ENCODE measurements around the gene SEC31B. TPM values are rescaled to one million over a fixed set of nuclear protein-coding genes. Genes with fewer than 3 reads are reported as not detected.

Gene SEC31B
- total and polyA plus RNA-seq, 8 donors = 8.8 to 27.6 (median 22.8) TPM

DNA sequence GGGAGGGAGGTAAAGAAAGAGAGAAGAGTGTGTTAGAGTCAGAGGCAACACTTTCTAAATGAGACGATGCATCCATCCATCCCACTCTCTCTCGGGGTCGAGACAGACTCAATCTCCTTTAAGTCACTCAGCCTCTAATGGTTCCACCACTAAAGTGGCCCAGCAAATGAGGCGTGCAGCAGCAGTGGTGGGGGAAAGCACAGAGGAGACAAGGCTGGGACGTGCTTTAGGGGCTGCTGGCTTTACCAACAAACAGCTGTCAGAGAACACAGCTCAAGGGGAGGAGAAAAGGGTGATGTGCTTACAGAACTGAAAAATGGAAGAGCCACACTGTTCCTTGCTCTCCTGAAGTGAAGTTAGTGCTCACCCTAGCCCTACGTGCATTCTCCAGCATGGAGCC, 4.5 kb upstream of the SEC31B start:
- Histone ChIP-seq H3K9me3 (no peaks in the 10 kb centered on the region), H3K4me1 (peaks cover 9 to 25% of the 10 kb centered on the region in 2 donors), H3K27me3 (peaks cover 0 to 10% of the 10 kb centered on the region in 2 donors), H3K4me3 (no peak overlapping the region), H3K36me3 (peaks cover 0 to 56% of the 10 kb centered on the region in 2 donors), H3K27ac (no peak overlapping the region)
- DNase-seq (no peak), ATAC-seq (no peak)
- intact Hi-C loops (cut with DNase I) = no loop called here
- TF ChIP-seq, protein P1, sequence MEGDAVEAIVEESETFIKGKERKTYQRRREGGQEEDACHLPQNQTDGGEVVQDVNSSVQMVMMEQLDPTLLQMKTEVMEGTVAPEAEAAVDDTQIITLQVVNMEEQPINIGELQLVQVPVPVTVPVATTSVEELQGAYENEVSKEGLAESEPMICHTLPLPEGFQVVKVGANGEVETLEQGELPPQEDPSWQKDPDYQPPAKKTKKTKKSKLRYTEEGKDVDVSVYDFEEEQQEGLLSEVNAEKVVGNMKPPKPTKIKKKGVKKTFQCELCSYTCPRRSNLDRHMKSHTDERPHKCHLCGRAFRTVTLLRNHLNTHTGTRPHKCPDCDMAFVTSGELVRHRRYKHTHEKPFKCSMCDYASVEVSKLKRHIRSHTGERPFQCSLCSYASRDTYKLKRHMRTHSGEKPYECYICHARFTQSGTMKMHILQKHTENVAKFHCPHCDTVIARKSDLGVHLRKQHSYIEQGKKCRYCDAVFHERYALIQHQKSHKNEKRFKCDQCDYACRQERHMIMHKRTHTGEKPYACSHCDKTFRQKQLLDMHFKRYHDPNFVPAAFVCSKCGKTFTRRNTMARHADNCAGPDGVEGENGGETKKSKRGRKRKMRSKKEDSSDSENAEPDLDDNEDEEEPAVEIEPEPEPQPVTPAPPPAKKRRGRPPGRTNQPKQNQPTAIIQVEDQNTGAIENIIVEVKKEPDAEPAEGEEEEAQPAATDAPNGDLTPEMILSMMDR (IDR thresholded peaks at IDR 0.05) = no peak

DNA sequence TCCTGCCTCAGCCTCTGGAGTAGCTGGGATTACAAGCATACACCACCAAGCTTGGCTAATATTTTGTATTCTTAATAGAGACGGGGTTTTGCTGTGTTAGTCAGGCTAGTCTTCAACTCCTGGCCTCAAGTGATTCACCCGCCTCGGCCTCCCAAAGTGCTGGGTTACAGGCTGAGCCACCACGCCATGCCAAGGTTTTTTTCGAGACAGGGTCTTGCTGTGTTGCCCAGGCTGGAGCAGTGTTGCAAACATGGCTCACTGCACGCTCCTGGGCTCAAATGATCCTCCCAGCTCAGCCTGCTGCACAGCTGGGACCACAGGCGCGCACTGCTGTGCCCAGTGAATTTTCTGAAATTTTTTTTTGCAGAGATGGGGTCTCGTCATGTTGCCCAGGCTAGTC, 3.3 kb upstream of the SEC31B start:
- Histone ChIP-seq H3K27me3 (peaks cover 0 to 13% of the 10 kb centered on the region in 2 donors), H3K36me3 (peaks cover 0 to 56% of the 10 kb centered on the region in 2 donors), H3K27ac (no peak overlapping the region), H3K4me3 (no peak overlapping the region), H3K4me1 (peaks cover 9 to 21% of the 10 kb centered on the region in 2 donors), H3K9me3 (no peaks in the 10 kb centered on the region)
- no peak for DNase-seq
- no peak for ATAC-seq
- intact Hi-C loops (cut with DNase I) = no loop called here
- TF ChIP-seq, protein P1 (IDR thresholded peaks at IDR 0.05) = no peak

DNA sequence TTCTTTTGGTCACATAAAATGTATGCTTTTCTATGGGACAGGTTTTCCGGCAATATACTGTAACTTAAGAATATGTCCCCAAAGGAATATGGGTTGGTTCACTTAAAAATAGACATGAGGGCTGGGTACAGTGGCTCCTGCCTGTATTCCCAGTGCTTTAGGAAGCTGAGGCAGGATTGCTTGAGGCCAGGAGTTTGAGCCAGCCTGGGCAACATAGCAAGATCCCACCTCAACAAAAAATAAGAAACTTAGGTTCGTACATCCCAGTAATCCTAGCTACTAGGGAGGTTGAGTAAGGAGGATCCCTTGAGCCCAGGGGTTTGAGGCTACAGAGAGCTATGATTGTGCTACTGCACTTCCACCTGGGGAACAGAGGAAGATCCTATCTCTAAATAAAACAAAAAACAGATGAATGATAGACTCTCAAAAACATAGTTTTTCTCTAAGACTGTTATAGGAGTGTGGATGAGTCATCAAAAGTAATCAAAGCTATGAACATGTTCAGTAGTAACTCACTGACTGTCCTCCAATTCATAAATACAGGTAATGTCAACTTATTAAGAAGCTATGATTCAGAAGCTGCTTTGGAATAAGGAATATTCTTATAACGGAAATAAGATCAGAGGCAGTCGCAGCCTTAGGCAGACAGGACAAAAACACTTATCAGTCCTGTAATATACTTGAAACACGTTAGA, 2.6 kb upstream of the SEC31B start:
- no peak for ATAC-seq

DNA sequence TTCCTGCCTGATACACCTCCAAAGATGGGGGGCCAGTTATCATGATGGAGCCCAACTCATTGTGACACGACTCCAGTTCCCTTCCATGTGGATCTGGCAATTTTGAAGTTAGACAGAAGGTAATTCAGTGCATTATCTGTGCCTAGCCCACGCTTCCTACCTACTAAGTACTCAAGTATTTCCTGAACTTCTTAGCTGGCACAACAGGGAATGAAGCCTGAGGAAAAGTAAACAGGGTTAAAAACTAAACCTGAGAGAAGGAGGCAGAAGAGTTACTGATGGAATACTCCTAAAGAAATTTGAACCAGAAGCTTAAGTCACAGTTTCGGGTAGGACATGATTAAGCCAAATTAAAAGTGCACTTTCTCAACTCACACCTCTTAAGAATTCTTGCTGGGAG, 1.1 kb upstream of the SEC31B start:
- intact Hi-C loops (cut with DNase I) = no loop called here
- Histone ChIP-seq H3K4me3 (no peak overlapping the region), H3K27me3 (peaks cover 0 to 13% of the 10 kb centered on the region in 2 donors), H3K9me3 (no peaks in the 10 kb centered on the region), H3K4me1 (peaks cover 9 to 17% of the 10 kb centered on the region in 2 donors), H3K36me3 (peaks cover 0 to 44% of the 10 kb centered on the region in 2 donors), H3K27ac (no peak overlapping the region)
- ATAC-seq (no peak), DNase-seq (no peak)
- TF ChIP-seq, protein P1 (IDR thresholded peaks at IDR 0.05) = no peak

More for the DNA sequence above, 2.6 kb upstream of the SEC31B start:
- H3K27me3 ChIP-seq = peaks cover 0 to 13% of the 10 kb centered on the region in 2 donors
- intact Hi-C loops (cut with DNase I) = no loop called here
- DNase-seq = no peak
- peaks cover 9 to 17% of the 10 kb centered on the region in 2 donors for H3K4me1 ChIP-seq
- TF ChIP-seq, protein P1 (IDR thresholded peaks at IDR 0.05) = no peak
- no peak overlapping the region for H3K4me3 ChIP-seq
- no peaks in the 10 kb centered on the region for H3K9me3 ChIP-seq
- H3K36me3 ChIP-seq = peaks cover 0 to 54% of the 10 kb centered on the region in 2 donors
- H3K27ac ChIP-seq = no peak overlapping the region

DNA sequence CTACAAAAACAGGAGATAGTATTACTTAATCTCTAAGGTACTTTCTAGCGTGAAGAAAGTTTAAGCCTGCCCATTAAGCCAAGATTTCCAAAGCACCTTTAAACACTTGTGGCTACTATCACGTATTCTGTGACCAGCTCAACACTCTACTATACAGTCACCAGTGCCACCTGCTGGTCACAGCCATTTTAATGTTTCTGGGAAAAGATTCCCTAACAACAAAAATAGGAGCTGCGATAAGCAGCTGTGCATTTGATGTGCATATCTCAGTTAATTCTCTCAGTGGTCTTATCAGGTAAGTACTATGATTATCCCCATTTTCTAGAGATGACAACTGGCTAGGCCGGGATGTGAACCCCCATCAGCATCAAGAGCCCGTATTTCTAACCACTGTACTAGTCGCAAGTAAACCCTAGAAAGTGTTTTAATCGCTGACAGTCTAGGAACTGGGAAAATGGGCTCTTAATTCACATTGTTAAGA, 860 bp downstream of the SEC31B start:
- TF ChIP-seq, protein P1 (IDR thresholded peaks at IDR 0.05) = peak; percentile 60 to 61
- peaks cover 0 to 37% of the 10 kb centered on the region in 2 donors for H3K36me3 ChIP-seq

More for the DNA sequence above, 860 bp downstream of the SEC31B start:
- no peaks in the 10 kb centered on the region for H3K9me3 ChIP-seq
- DNase-seq (peak in 3 of 4 donors; percentile 38 to 62 (median 51)), ATAC-seq (peak; percentile 93)
- H3K4me3 ChIP-seq = peak overlapping the region in 1 of 2 donors; percentile 30
- intact Hi-C loops (cut with DNase I) = loop anchor here in 1 of 2 donors (10.0 kb wide), 1 partner anchor 184 kb away; the partner anchor contains the start of gene PKD2L1
- H3K27me3 ChIP-seq = peaks cover 0 to 13% of the 10 kb centered on the region in 2 donors
- no peak overlapping the region for H3K27ac ChIP-seq
- peaks cover 9 to 17% of the 10 kb centered on the region in 2 donors for H3K4me1 ChIP-seq
